Kidney tubule cell (primary cell): Measurements from ENCODE around the gene OR10R2.

ENCODE experiments used
- DNase-seq: peaks from one replicate; pipeline ENCODE4 v3.0.0-alpha.2; 2018; ENCODE audit warnings: low spot score

OR10R2 gene

GRCh38 chr1:158527190-158527815 lies 55.3 kb downstream of the OR10R2 start:
- DNase-seq: no peak
